ENCODE results near the gene TMTC2.

GRCh38 chr12:82926630-82927029 is 239.9 kb downstream of the TMTC2 start:
- TF ChIP-seq GATA1 (IDR thresholded peaks at IDR 0.05; ENCODE audit: low read depth, low read length): no peak
- no peak for TF ChIP-seq POLR2A (IDR thresholded peaks at IDR 0.05; ENCODE audit: low read length)
